Measurements from ENCODE around the gene ADRA2B.
"Not testable (repeated sequence)": the region's sequence is repeated elsewhere in the genome, so short reads cannot be mapped to it uniquely, and the experiment has no call there.

ADRA2B gene

GRCh38 chr2:96116424-96116878 is at the start of gene ADRA2B:
Gene ADRA2B, minus strand, starts transcription at chr2:96116571. Its CDS starts 422 bp downstream, at chr2:96116149.
- DNase-seq, result peak; percentile 79

GRCh38 chr2:96164459-96165184 is 48.3 kb upstream of the ADRA2B start:
- peak; percentile 92 for DNase-seq

- peak; percentile 72 for DNase-seq
Measured at GRCh38 chr2:96163768-96164429, 47.5 kb upstream of the ADRA2B start.

GRCh38 chr2:96163415-96163767 is 47.0 kb upstream of the ADRA2B start:
- DNase-seq, result no peak

GRCh38 chr2:96161898-96162297 is 45.5 kb upstream of the ADRA2B start:
- DNase-seq, result peak; percentile 42

- DNase-seq, result not testable (repeated sequence)
Measured at GRCh38 chr2:96160366-96160765, 44.0 kb upstream of the ADRA2B start.

- peak; percentile 67 for DNase-seq
Measured at GRCh38 chr2:96159084-96159830, 42.9 kb upstream of the ADRA2B start.

- no peak for DNase-seq
Measured at GRCh38 chr2:96158554-96158940, 42.2 kb upstream of the ADRA2B start.

GRCh38 chr2:96157649-96158553 is 41.5 kb upstream of the ADRA2B start:
- peak; percentile 93 for DNase-seq

- DNase-seq, result peak; percentile 28
Measured at GRCh38 chr2:96156926-96157648, 40.7 kb upstream of the ADRA2B start.

- peak; percentile 82 for DNase-seq
Measured at GRCh38 chr2:96156011-96156820, 39.8 kb upstream of the ADRA2B start.

GRCh38 chr2:96154506-96155380 is 38.4 kb upstream of the ADRA2B start:
- no peak for DNase-seq

GRCh38 chr2:96153991-96154431 is 37.6 kb upstream of the ADRA2B start:
- DNase-seq, result no peak

- DNase-seq, result no peak
Measured at GRCh38 chr2:96153291-96153713, 36.9 kb upstream of the ADRA2B start.

GRCh38 chr2:96152304-96153161 is 36.2 kb upstream of the ADRA2B start:
- no peak for DNase-seq

- DNase-seq, result no peak
Measured at GRCh38 chr2:96151595-96152303, 35.4 kb upstream of the ADRA2B start.

GRCh38 chr2:96150791-96151594 is 34.6 kb upstream of the ADRA2B start:
- DNase-seq, result no peak
